ENCODE results near the gene KLHL24.
"Not testable (repeated sequence)": the region's sequence is repeated elsewhere in the genome, so short reads cannot be mapped to it uniquely, and the experiment has no call there.

KLHL24 gene, protein sequence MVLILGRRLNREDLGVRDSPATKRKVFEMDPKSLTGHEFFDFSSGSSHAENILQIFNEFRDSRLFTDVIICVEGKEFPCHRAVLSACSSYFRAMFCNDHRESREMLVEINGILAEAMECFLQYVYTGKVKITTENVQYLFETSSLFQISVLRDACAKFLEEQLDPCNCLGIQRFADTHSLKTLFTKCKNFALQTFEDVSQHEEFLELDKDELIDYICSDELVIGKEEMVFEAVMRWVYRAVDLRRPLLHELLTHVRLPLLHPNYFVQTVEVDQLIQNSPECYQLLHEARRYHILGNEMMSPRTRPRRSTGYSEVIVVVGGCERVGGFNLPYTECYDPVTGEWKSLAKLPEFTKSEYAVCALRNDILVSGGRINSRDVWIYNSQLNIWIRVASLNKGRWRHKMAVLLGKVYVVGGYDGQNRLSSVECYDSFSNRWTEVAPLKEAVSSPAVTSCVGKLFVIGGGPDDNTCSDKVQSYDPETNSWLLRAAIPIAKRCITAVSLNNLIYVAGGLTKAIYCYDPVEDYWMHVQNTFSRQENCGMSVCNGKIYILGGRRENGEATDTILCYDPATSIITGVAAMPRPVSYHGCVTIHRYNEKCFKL

GRCh38 chr3:183635431-183636220 lies at the start of gene KLHL24:
Gene KLHL24, plus strand, starts transcription at chr3:183635623. Its CDS starts 14,734 bp downstream, at chr3:183650357.
- DNase-seq (ENCODE audit: low spot score), result peak; percentile 81

DNA sequence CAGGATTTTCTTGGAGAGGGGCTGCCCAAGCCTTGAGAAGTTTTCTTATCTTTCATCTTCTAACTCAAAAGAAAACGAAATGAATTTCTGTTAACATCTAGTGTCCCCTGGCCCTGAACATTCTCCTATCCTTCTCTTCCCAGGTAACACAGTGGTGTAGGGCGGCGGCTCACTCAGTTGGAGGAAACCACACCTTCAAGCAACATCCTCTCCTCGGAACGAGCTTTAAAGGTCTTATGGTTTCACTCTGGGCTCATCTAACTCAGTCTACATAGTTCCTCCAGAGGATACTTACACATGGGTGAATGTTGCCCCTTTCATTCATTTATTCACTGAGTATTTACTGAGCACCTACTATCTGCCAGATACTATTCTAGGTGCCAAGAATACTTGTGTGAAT lies 48.9 kb upstream of the KLHL24 start:
- no peak for DNase-seq (ENCODE audit: low spot score)

DNA sequence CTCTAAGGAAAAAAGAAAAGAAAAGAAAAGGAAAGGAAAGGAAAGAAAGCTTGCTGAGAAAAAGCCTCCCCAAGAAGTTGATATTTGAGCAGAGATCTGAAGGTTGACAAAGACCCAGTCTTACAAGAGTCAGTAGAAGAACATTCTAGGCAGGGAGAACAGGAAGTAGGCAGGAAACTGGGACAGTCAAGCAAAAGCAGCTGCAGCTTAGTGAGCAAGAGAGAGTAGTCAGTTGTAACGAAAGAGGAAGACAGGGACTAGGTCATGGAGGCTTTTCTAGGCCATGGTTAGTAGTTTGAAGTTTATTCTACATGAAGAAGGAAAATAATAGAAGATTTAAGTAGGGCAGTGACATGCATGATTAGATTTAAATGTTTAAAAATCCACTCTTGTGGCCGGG lies 48.1 kb upstream of the KLHL24 start:
- DNase-seq (ENCODE audit: low spot score), result no peak

DNA sequence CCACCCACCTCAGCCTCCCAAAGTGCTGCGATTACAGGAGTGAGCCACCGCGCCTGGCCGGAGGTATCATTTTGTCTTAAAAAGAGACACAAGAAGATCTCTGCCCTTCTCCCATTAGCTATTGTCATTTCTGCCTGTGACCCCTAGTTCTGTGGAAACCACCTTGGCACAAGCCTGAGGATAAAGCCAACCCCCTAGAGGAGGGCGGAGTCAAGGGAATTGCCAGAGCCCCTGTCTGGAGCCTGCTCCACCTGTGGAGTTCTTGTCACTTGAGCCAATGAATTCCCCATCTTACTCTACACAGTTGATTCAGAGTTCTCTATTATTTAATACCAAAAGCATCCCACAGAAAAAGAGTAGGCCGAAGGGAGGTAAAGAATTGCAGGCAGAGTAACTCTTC lies 45.0 kb upstream of the KLHL24 start:
- DNase-seq (ENCODE audit: low spot score), result no peak

GRCh38 chr3:183591881-183592521 lies 43.4 kb upstream of the KLHL24 start:
- no peak for DNase-seq (ENCODE audit: low spot score)

DNA sequence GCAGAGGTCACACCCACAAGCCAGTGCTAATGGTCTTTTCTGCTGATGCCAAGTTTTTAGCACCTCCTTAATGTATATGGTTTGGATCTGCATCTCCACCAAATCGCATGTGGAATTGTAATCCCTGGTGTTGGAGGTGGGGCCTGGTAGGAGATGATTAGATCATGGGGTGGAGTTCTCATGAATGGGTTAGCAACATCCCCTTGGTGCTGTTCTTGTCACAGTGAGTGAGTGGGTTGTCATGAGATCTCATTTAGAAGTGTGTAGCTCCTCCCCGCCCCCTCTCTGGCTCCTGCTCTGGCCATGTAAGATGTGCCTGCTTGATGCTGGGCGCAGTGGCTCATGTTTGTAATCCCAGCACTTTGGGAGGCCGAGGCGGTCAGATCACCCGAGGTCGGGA lies 42.6 kb upstream of the KLHL24 start:
- no peak for DNase-seq (ENCODE audit: low spot score)

GRCh38 chr3:183594636-183595035 lies 40.8 kb upstream of the KLHL24 start:
- DNase-seq (ENCODE audit: low spot score), result no peak

DNA sequence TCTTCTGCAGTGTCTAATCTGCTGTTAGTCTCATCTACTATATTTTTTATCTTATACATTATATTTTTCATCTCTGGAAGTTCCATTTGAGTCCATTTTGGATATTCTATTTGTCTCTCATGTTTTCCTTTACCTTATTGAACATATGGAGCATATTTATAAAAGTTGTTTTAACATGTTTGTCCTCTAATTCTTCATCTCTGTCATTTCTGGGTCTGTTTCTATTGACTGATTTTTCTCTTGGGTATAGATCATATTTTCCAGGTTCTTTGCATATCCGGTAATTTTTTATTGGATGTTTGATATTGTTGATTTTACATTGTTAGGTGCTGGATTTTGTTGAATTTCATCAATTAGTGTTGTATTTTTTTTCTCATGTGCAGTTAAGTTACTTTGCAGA lies 37.5 kb upstream of the KLHL24 start:
- DNase-seq (ENCODE audit: low spot score), result no peak

DNA sequence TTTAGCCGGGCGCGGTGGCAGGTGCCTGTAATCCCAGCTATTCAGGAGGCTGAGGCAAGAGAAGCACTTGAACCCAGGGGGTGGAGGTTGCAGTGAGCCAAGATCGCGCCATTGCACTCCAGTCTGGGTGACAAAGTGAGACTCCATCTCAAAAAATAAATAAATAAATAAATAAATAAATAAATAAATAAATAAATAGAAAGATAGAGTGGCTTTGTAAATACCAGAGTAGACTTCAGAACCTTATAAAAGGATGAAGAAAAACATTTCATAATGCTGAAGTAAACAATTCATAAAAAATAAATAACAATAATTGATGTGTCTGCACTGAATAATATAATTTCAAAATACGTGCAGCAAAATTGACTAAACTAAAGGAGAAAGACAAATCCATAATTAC lies 24.1 kb upstream of the KLHL24 start:
- not testable (repeated sequence) for DNase-seq (ENCODE audit: low spot score)

DNA sequence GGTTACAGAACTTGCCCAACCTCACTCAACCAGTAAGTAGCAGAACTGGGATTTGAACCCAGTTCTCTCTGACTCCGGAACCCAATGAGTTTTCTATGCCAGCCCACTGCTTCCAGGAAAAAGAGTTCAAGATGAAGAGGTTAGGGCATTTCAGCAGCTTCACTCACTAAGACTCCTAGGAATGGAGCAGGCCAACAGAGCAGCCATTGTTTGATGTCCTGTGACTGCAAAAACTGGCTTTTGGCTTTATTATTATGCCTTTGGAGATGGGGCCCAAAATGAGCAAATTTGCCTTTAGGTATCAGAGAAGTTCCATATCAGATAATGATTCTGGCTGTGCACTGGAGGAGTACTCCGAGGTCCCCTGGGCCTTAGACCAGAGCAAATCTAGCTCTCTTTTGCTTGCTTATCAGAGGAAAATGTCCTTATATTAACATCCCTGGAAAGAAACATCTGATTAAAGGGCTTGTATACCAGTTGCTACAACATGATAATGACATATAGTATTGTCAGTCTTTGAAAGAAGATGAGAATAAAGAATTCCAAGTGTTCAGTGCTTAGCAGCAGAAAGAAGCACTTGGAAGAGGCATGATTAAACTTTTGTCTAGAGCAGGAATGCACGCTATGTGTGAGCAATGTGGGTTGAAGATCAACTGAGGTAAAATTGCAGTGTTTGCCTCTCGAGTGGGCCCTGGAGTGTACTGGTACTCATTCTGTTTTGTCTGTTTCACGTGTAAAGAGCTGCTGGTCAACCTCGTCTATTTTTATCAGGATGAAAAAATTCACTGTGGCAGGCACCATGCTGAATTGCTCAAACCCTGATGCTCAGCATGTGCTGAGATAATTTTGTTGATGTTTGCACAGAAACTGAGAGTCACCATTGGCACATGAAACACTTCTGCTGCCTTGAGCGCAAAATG lies 21.8 kb upstream of the KLHL24 start:
- no peak for DNase-seq (ENCODE audit: low spot score)

- no peak for DNase-seq (ENCODE audit: low spot score)
Observed at GRCh38 chr3:183618542-183618941, 16.9 kb upstream of the KLHL24 start.

DNA sequence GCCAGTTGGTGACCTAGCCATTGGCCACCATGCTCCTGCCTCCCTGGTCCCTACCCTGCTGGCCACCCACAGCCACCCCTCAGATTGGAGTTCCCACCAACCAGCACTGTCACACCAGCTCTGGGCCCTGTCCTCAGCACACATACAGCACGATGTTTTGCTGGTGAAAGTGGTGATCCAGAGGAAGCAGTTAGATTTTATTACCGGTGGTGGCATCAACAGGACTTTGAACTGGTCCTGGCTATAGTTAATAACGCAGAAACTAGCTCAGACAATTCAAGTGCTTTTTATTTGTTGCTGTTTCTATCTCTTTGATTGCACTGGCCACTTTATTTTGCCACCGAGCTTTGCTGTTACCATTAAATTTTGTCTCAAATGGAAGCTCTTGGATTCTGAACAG lies 16.4 kb upstream of the KLHL24 start:
- DNase-seq (ENCODE audit: low spot score), result no peak

GRCh38 chr3:183619624-183620251 lies 15.7 kb upstream of the KLHL24 start:
- DNase-seq (ENCODE audit: low spot score), result no peak

DNA sequence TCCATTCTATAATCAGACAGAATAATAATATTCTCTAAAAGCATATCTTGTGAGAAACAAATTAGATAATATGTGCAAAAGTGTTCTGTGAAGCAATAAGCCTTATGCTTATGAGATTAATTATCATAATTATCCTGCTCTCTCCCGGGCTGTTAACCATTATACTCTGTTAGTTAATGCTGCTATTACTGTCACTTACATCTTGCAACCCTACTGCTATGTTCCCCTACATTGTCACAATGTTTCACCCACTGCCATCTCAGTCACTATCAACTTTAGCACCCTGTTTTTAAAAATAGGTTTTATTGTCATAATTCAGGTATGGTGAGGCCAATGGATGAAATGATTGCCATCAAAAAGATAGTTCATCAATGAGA lies 15.2 kb upstream of the KLHL24 start:
- no peak for DNase-seq (ENCODE audit: low spot score)

DNA sequence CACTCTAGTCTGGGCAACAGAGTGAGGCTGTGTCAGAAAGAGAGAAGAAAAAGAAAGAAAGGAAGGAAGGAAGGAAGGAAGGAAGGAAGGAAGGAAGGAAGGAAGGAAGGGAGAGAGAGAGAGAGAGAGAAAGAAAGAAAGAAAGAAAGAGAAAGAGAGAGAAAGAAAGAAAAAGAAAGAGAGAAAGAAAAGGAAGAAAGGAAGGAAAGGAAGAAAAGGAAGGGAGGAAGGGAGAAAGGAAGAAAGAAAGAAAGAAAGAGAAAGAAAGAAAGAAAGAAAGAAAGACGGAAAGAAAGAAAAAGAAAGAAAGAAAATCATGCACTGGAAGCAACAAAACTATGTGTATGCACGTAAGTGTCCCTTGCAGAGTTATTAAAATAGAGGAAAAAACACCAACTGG lies 12.9 kb upstream of the KLHL24 start:
- DNase-seq (ENCODE audit: low spot score), result not testable (repeated sequence)

- no peak for DNase-seq (ENCODE audit: low spot score)
Observed at GRCh38 chr3:183626877-183627594, 8.4 kb upstream of the KLHL24 start.

DNA sequence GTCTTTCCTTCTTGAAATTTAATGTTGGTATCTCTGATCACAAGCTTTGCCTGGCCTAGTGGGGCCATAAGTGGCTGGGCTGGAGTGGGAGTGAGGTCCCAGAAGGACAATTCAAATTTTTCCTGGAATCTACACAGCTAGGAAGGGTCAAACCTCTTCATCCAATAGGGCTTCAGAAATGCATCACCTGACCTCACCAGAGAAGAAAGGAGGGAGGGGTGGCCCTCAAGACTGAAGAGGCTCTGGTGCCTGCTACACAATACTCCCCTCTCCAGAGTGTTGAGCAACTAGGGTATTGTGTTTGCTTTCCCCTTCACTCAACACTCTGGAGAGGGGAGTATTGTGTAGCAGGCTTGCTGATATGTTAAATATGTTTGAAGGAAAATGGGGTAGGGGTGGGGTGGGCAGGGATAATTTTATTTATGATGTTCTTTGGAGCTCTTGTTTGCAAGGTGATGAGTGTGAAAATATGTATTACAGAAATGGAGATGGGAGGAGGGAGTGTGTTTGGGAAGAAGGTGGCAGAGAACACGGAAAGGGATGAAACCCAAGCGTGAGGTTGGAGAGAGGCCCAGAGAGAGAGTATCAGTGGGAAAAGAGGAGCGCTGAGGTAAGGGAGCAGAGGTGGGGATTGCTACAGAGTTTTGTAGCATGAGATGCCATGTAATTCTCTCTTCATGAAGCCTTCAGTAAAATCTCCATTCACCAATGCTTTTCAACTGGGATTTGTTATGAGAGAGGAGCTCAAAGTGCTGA lies 5.7 kb upstream of the KLHL24 start:
- no peak for DNase-seq (ENCODE audit: low spot score)

DNA sequence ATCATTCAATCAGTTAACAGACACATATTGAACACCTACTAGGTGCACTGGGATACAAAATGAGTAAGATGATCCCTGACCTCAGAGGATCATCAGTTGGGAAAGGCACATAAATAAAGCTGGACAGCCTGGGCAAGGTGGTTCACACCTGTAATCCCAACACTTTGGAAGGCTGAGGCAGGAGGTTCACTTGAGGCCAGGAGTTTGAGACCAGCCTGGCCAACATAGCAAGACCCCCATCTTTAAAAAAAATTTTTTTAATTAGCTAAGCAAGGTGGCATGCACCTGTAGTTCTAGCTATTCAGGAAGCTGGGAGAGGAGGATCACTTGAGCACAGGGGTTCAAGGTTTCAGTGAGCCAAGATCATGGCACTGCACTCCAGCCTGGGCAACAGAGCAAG lies 3.7 kb upstream of the KLHL24 start:
- no peak for DNase-seq (ENCODE audit: low spot score)

GRCh38 chr3:183632725-183633124 lies 2.7 kb upstream of the KLHL24 start:
- DNase-seq (ENCODE audit: low spot score), result not testable (repeated sequence)

DNA sequence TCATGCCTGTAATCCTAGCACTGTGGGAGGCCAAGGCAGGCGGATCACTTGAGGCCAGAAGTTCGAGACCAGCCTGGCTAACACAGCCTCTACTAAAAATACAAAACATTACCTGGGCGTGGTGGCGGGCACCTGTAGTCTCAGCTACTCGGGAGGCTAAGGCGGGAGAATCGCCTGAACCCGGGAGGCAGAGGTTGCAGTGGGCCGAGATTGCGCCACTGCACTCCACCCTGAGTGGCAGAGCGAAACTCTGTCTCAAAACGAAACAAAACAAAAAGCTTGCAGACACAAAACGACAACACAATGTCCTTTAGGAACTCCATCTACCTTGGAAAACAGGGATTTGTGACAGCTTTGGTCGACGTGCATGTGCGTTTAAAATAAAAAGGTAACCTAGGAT lies 716 bp upstream of the KLHL24 start:
- DNase-seq (ENCODE audit: low spot score), result no peak
